Chondrocyte (in vitro differentiated cells): ENCODE data around the gene BOC. TPM values are rescaled to one million over a fixed set of nuclear protein-coding genes. Genes with fewer than 3 reads are reported as not detected.
A peak's percentile ranks its signal among the peaks of the same experiment; 100 is the strongest.

Source experiments
- DNase-seq: peaks from one replicate; pipeline ENCODE4 v3.0.0; 2021; ENCODE audit warnings: mixed read lengths, low spot score
- H3K27ac Mint-ChIP-seq: one replicate; pipeline ENCODE4 v1.8.0; 2021; ENCODE audit warnings: mild to moderate bottlenecking, moderate library complexity, mixed read lengths; ENCODE audit not compliant: unreplicated experiment
- H3K27me3 Mint-ChIP-seq: 2 replicates; pipeline ENCODE4 v1.8.0; 2021; ENCODE audit warnings: low read depth, mixed read lengths
- H3K36me3 Mint-ChIP-seq: 2 replicates; pipeline ENCODE4 v1.8.0; 2021; ENCODE audit warnings: low read depth, mixed read lengths
- H3K4me1 Mint-ChIP-seq: 2 replicates; pipeline ENCODE4 v1.8.0; 2021; ENCODE audit warnings: low read depth, mild to moderate bottlenecking, mixed read lengths
- H3K4me3 Mint-ChIP-seq: one replicate; pipeline ENCODE4 v1.8.0; 2021; ENCODE audit warnings: mild to moderate bottlenecking, moderate library complexity, mixed read lengths; ENCODE audit not compliant: unreplicated experiment
- H3K9me3 Mint-ChIP-seq: 2 replicates; pipeline ENCODE4 v1.8.0; 2021; ENCODE audit warnings: low read depth, mixed read lengths
- CTCF ChIP-seq: fragments of 200-600 bp; sonication (generic); IDR thresholded peaks from 2 replicates; pipeline ENCODE4 v1.5.0; 2021; ENCODE audit warnings: antibody characterized with exemption, mild to moderate bottlenecking, moderate library complexity
- total RNA-seq: library from RNA; stranded (reverse); gene quantifications from 3 replicates; pipeline ENCODE4 v1.2.1, GENCODE V29; 2021

Gene BOC
- total RNA-seq, 1 donor from 2014 or later, result 7.3 TPM

GRCh38 chr3:113270068-113270467, 58.7 kb downstream of the BOC start:
- Mint-ChIP-seq H3K36me3 (peaks cover 6% of the 10 kb centered on the region), H3K27me3 (no peaks in the 10 kb centered on the region), H3K9me3 (no peaks in the 10 kb centered on the region), H3K27ac (no peak overlapping the region), H3K4me1 (peaks cover 5% of the 10 kb centered on the region), H3K4me3 (no peak overlapping the region)
- no peak for TF ChIP-seq CTCF
- no peak for DNase-seq

- Mint-ChIP-seq H3K27me3 (no peaks in the 10 kb centered on the region), H3K27ac (no peak overlapping the region), H3K36me3 (peaks cover 4% of the 10 kb centered on the region), H3K4me1 (peaks cover 12% of the 10 kb centered on the region), H3K9me3 (no peaks in the 10 kb centered on the region), H3K4me3 (no peak overlapping the region)
- DNase-seq, result no peak
- TF ChIP-seq CTCF, result no peak
Observed at GRCh38 chr3:113270786-113271185, 59.4 kb downstream of the BOC start.

GRCh38 chr3:113271189-113271588, 59.8 kb downstream of the BOC start:
- H3K4me3 Mint-ChIP-seq, result no peak overlapping the region
- no peaks in the 10 kb centered on the region for H3K27me3 Mint-ChIP-seq
- no peaks in the 10 kb centered on the region for H3K9me3 Mint-ChIP-seq
- no peak overlapping the region for H3K27ac Mint-ChIP-seq
- peaks cover 16% of the 10 kb centered on the region for H3K4me1 Mint-ChIP-seq
- no peak for TF ChIP-seq CTCF
- H3K36me3 Mint-ChIP-seq, result peaks cover 4% of the 10 kb centered on the region
- no peak for DNase-seq

GRCh38 chr3:113271594-113272384, 60.4 kb downstream of the BOC start:
- DNase-seq, result no peak
- no peak overlapping the region for H3K4me3 Mint-ChIP-seq
- H3K27me3 Mint-ChIP-seq, result no peaks in the 10 kb centered on the region
- H3K27ac Mint-ChIP-seq, result no peak overlapping the region
- no peaks in the 10 kb centered on the region for H3K9me3 Mint-ChIP-seq
- peaks cover 4% of the 10 kb centered on the region for H3K36me3 Mint-ChIP-seq
- TF ChIP-seq CTCF, result no peak
- H3K4me1 Mint-ChIP-seq, result peaks cover 22% of the 10 kb centered on the region

GRCh38 chr3:113272385-113272779, 61.0 kb downstream of the BOC start:
- no peak for TF ChIP-seq CTCF
- H3K27me3 Mint-ChIP-seq, result no peaks in the 10 kb centered on the region
- no peak overlapping the region for H3K4me3 Mint-ChIP-seq
- H3K9me3 Mint-ChIP-seq, result no peaks in the 10 kb centered on the region
- no peak overlapping the region for H3K27ac Mint-ChIP-seq
- peaks cover 4% of the 10 kb centered on the region for H3K36me3 Mint-ChIP-seq
- DNase-seq, result peak; percentile 71
- peaks cover 27% of the 10 kb centered on the region for H3K4me1 Mint-ChIP-seq
